Caco-2 (cell line): ENCODE results near the gene RPS27. TPM values are rescaled to one million over a fixed set of nuclear protein-coding genes. Genes with fewer than 3 reads are reported as not detected.
"Not testable (repeated sequence)": the region's sequence is repeated elsewhere in the genome, so short reads cannot be mapped to it uniquely, and the experiment has no call there.

Experiments used
- BruUV-seq: library from RNA; stranded (reverse); fragments of 400-500 nt; replicated peaks from 2 replicates; lab custom pipeline; 2021; lab: Mats Ljungman, UMichigan
- CTCF ChIA-PET: fragments of 300-600 bp; sonication (Branson Sonifier 250); formaldehyde crosslinking; loops from one replicate; lab custom pipeline; 2022; ENCODE audit warnings: antibody characterized with exemption; lab: Charles Lee
- POLR2A ChIA-PET: fragments of 300-600 bp; sonication (Branson Sonifier 250); formaldehyde crosslinking; loops from one replicate; lab custom pipeline; 2022; ENCODE audit warnings: antibody characterized with exemption; lab: Charles Lee
- DNase-seq, 2 experiments: peaks; one replicate each; pipeline versions ENCODE4 v3.0.0 to v3.0.0-alpha.2; 2020 to 2022
- H3K27me3 ChIP-seq: replicated peaks from 2 replicates; pipeline ENCODE4 v1.6.0; 2011; ENCODE audit warnings: low read length; ENCODE audit not compliant: control insufficient read depth, insufficient read depth
- H3K36me3 ChIP-seq: 2 replicates; pipeline ENCODE4 v1.5.1; 2011; ENCODE audit warnings: low read length; ENCODE audit not compliant: control insufficient read depth, insufficient read depth
- H3K4me1 ChIP-seq: fragments of 250-450 bp; sonication (Bioruptor Pico); 2 replicates; pipeline ENCODE4 v1.5.1; 2020; ENCODE audit warnings: mild to moderate bottlenecking
- H3K4me3 ChIP-seq: 2 replicates; pipeline ENCODE4 v1.5.1; 2011; ENCODE audit warnings: low read depth, mild to moderate bottlenecking, control low read depth, low read length
- H3K9me3 ChIP-seq: fragments of 250-450 bp; sonication (Bioruptor Pico); 2 replicates; pipeline ENCODE4 v1.5.1; 2020; ENCODE audit warnings: mild to moderate bottlenecking, moderate library complexity
- H3K27ac Mint-ChIP-seq: one replicate; pipeline ENCODE4 v1.8.0; 2022; ENCODE audit warnings: mixed read lengths; ENCODE audit not compliant: unreplicated experiment
- H3K27me3 Mint-ChIP-seq: one replicate; pipeline ENCODE4 v1.8.0; 2022; ENCODE audit warnings: mixed read lengths; ENCODE audit not compliant: insufficient read depth, unreplicated experiment
- H3K36me3 Mint-ChIP-seq: one replicate; pipeline ENCODE4 v1.8.0; 2022; ENCODE audit warnings: mild to moderate bottlenecking, mixed read lengths; ENCODE audit not compliant: insufficient read depth, unreplicated experiment
- H3K4me1 Mint-ChIP-seq: one replicate; pipeline ENCODE4 v1.8.0; 2022; ENCODE audit warnings: low read depth, mixed read lengths; ENCODE audit not compliant: unreplicated experiment
- H3K4me3 Mint-ChIP-seq: one replicate; pipeline ENCODE4 v1.8.0; 2022; ENCODE audit warnings: mild to moderate bottlenecking, moderate library complexity, mixed read lengths; ENCODE audit not compliant: unreplicated experiment
- H3K9me3 Mint-ChIP-seq: one replicate; pipeline ENCODE4 v1.8.0; 2022; ENCODE audit warnings: mixed read lengths; ENCODE audit not compliant: unreplicated experiment
- CTCF ChIP-seq, 2 experiments: fragments of 200-600 bp in 1 of 2; IDR thresholded peaks; 1 replicate in 1 of 2; 2 replicates in 1 of 2; pipeline versions ENCODE4 v1.5.1 to v1.8.0; 2011 to 2022; ENCODE audit warnings: antibody characterized with exemption in 1 of 2, control low read depth in 1 of 2, inconsistent platforms in 1 of 2, low read depth in 1 of 2, low read length in 1 of 2, mild to moderate bottlenecking in 1 of 2, moderate library complexity in 1 of 2; ENCODE audit not compliant: insufficient read depth in 1 of 2, severe bottlenecking in 1 of 2, unreplicated experiment in 1 of 2
- intact Hi-C: fragments of 100-400 bp; cut with micrococcal nuclease; formaldehyde crosslinking; loops from one replicate; pipeline ENCODE4 v1.10.0; 2022; ENCODE audit not compliant: unreplicated experiment
- total RNA-seq: library from RNA; stranded (reverse); gene quantifications from 2 replicates; pipeline ENCODE4 v1.2.3, GENCODE V29; 2022

RPS27 gene
- total RNA-seq, 1 experiment from 2014 or later, result 2,676 TPM

GRCh38 chr1:154014154-154014907, 23.8 kb downstream of the RPS27 start:
- H3K4me1 Mint-ChIP-seq, result peaks cover 13% of the 10 kb centered on the region
- no peak overlapping the region for H3K4me3 Mint-ChIP-seq
- BruUV-seq, result no TSS peak
- H3K4me3 ChIP-seq, result no peak overlapping the region
- no peaks in the 10 kb centered on the region for H3K36me3 Mint-ChIP-seq
- no peak for TF ChIP-seq CTCF (IDR thresholded peaks at IDR 0.05; ENCODE audit: insufficient read depth in 1 of 2, low read depth in 1 of 2, low read length in 1 of 2, severe bottlenecking in 1 of 2, unreplicated experiment in 1 of 2)
- intact Hi-C loops, result no loop called here
- no peaks in the 10 kb centered on the region for H3K36me3 ChIP-seq
- ChIA-PET POLR2A (no interaction called here), CTCF (interaction anchor here (0.8 kb wide), 1 partner anchor 90 kb away, joined by 3 read pairs; no protein-coding TSS in a partner anchor)
- H3K4me1 ChIP-seq, result peaks cover 6% of the 10 kb centered on the region; the same call in 1 of the 2 replicates
- no peaks in the 10 kb centered on the region for H3K9me3 Mint-ChIP-seq
- H3K27me3 Mint-ChIP-seq, result no peaks in the 10 kb centered on the region
- no peaks in the 10 kb centered on the region for H3K27me3 ChIP-seq
- DNase-seq, result no peak
- H3K27ac Mint-ChIP-seq, result no peak overlapping the region
- H3K9me3 ChIP-seq, result no peaks in the 10 kb centered on the region

- no peak for DNase-seq
- Mint-ChIP-seq H3K27me3 (no peaks in the 10 kb centered on the region), H3K36me3 (no peaks in the 10 kb centered on the region), H3K27ac (no peak overlapping the region), H3K4me1 (peaks cover 10% of the 10 kb centered on the region), H3K9me3 (no peaks in the 10 kb centered on the region), H3K4me3 (no peak overlapping the region)
- Histone ChIP-seq H3K4me1 (peaks cover 3% of the 10 kb centered on the region; the same call in 1 of the 2 replicates), H3K4me3 (no peak overlapping the region), H3K36me3 (no peaks in the 10 kb centered on the region), H3K9me3 (no peaks in the 10 kb centered on the region), H3K27me3 (no peaks in the 10 kb centered on the region)
- TF ChIP-seq CTCF (IDR thresholded peaks at IDR 0.05; ENCODE audit: insufficient read depth in 1 of 2, low read depth in 1 of 2, low read length in 1 of 2, severe bottlenecking in 1 of 2, unreplicated experiment in 1 of 2), result no peak
- ChIA-PET CTCF (no interaction called here), POLR2A (no interaction called here)
- intact Hi-C loops, result no loop called here
- BruUV-seq, result no TSS peak
Measured at GRCh38 chr1:154019269-154019668, 28.7 kb downstream of the RPS27 start.

GRCh38 chr1:154019940-154020339, 29.4 kb downstream of the RPS27 start:
- ChIA-PET POLR2A (no interaction called here), CTCF (no interaction called here)
- H3K9me3 Mint-ChIP-seq, result no peaks in the 10 kb centered on the region
- no peaks in the 10 kb centered on the region for H3K4me1 ChIP-seq
- H3K27me3 ChIP-seq, result no peaks in the 10 kb centered on the region
- H3K27ac Mint-ChIP-seq, result no peak overlapping the region
- H3K9me3 ChIP-seq, result no peaks in the 10 kb centered on the region
- no TSS peak for BruUV-seq
- H3K27me3 Mint-ChIP-seq, result no peaks in the 10 kb centered on the region
- TF ChIP-seq CTCF (IDR thresholded peaks at IDR 0.05; ENCODE audit: insufficient read depth in 1 of 2, low read depth in 1 of 2, low read length in 1 of 2, severe bottlenecking in 1 of 2, unreplicated experiment in 1 of 2), result no peak
- no peak overlapping the region for H3K4me3 Mint-ChIP-seq
- no peaks in the 10 kb centered on the region for H3K36me3 Mint-ChIP-seq
- intact Hi-C loops, result no loop called here
- DNase-seq, result no peak
- H3K4me1 Mint-ChIP-seq, result peaks cover 7% of the 10 kb centered on the region
- H3K36me3 ChIP-seq, result no peaks in the 10 kb centered on the region
- H3K4me3 ChIP-seq, result no peak overlapping the region

- POLR2A ChIA-PET, H3K4me1 ChIP-seq, H3K36me3 ChIP-seq, DNase-seq, intact Hi-C loops, H3K4me1 Mint-ChIP-seq, H3K36me3 Mint-ChIP-seq, H3K4me3 ChIP-seq, H3K27me3 Mint-ChIP-seq, CTCF ChIA-PET, H3K9me3 ChIP-seq, H3K27ac Mint-ChIP-seq, H3K4me3 Mint-ChIP-seq, H3K27me3 ChIP-seq, BruUV-seq: not testable (repeated sequence)
- peaks cover 42% of the 10 kb centered on the region for H3K9me3 Mint-ChIP-seq
Measured at GRCh38 chr1:154033697-154034096, 43.1 kb downstream of the RPS27 start.
